ENCODE measurements around the gene NYAP2. TPM values are rescaled to one million over a fixed set of nuclear protein-coding genes. Genes with fewer than 3 reads are reported as not detected.

NYAP2 gene
- total RNA-seq, 1 experiment from 2014 or later, result not detected

GRCh38 chr2:225378984-225379383 is 20.5 kb upstream of the NYAP2 start (continued):
- TF ChIP-seq CREB1 (CRISPR knock-in tag; IDR thresholded peaks at IDR 0.05), result no peak
- no peak for TF ChIP-seq CBFB (CRISPR knock-in tag; IDR thresholded peaks at IDR 0.05; ENCODE audit: low read depth)
- TF ChIP-seq GTF2I (CRISPR knock-in tag; conservative IDR thresholded peaks at IDR 0.05), result no peak
- TF ChIP-seq ZNF512 (CRISPR knock-in tag; IDR thresholded peaks at IDR 0.05; ENCODE audit: borderline replicate concordance), result no peak
- TF ChIP-seq ATF2 (CRISPR knock-in tag; IDR thresholded peaks at IDR 0.05; ENCODE audit: borderline replicate concordance, low read depth), result no peak
- no peak for TF ChIP-seq MYBL2 (CRISPR knock-in tag; IDR thresholded peaks at IDR 0.05)
- no peak for TF ChIP-seq HMGA2 (CRISPR knock-in tag; IDR thresholded peaks at IDR 0.05)
- no peak for TF ChIP-seq ZBTB21 (CRISPR knock-in tag; IDR thresholded peaks at IDR 0.05; ENCODE audit: borderline replicate concordance)
- TF ChIP-seq ZNF263 (CRISPR knock-in tag; IDR thresholded peaks at IDR 0.05; ENCODE audit: low read depth), result no peak
- no peak for TF ChIP-seq NFE2L1 (CRISPR knock-in tag; IDR thresholded peaks at IDR 0.05)
- TF ChIP-seq ATF1 (CRISPR knock-in tag; IDR thresholded peaks at IDR 0.05), result no peak

- no peak for ATAC-seq
- CTCF ChIA-PET, result no interaction called here
- TF ChIP-seq FOXK1 (CRISPR knock-in tag; IDR thresholded peaks at IDR 0.05) (no peak), NFATC4 (CRISPR knock-in tag; IDR thresholded peaks at IDR 0.05) (no peak), NFYB (CRISPR knock-in tag; conservative IDR thresholded peaks at IDR 0.05; ENCODE audit: low read depth) (no peak), CREM (CRISPR knock-in tag; IDR thresholded peaks at IDR 0.05) (no peak), USF1 (CRISPR knock-in tag; IDR thresholded peaks at IDR 0.05) (no peak), TCF7 (CRISPR knock-in tag; IDR thresholded peaks at IDR 0.05; ENCODE audit: low read depth) (no peak), PRRX2 (CRISPR knock-in tag; IDR thresholded peaks at IDR 0.05) (no peak), PREB (CRISPR knock-in tag; IDR thresholded peaks at IDR 0.05; ENCODE audit: borderline replicate concordance) (no peak), HMGXB4 (CRISPR knock-in tag; IDR thresholded peaks at IDR 0.05) (no peak), AFF4 (CRISPR knock-in tag; IDR thresholded peaks at IDR 0.05; ENCODE audit: borderline replicate concordance) (no peak), ZNF532 (CRISPR knock-in tag; IDR thresholded peaks at IDR 0.05; ENCODE audit: borderline replicate concordance) (no peak)
These were observed 19.7 kb upstream of the NYAP2 start for GRCh38 chr2:225379856-225380255.

More at GRCh38 chr2:225379856-225380255, 19.7 kb upstream of the NYAP2 start:
- Mint-ChIP-seq H3K36me3 (no peaks in the 10 kb centered on the region), H3K9me3 (peaks cover 11% of the 10 kb centered on the region), H3K4me1 (peaks cover 36% of the 10 kb centered on the region), H3K27me3 (ENCODE audit: low read depth) (no peaks in the 10 kb centered on the region), H3K27ac (no peak overlapping the region), H3K4me3 (no peak overlapping the region)
- POLR2A ChIA-PET, result no interaction called here
- no peak for DNase-seq (ENCODE audit: low spot score)

Data from WTC11 (cell line).